Transverse colon (tissue), 4 donors: ENCODE results near the gene TRIM56. TPM values are rescaled to one million over a fixed set of nuclear protein-coding genes. Genes with fewer than 3 reads are reported as not detected.
"Not testable (repeated sequence)": the region's sequence is repeated elsewhere in the genome, so short reads cannot be mapped to it uniquely, and the experiment has no call there.

Experiments used
- DNase-seq: peaks from one replicate; pipeline ENCODE4 v3.0.0-alpha.2; 2019
- H3K27ac ChIP-seq, 4 donors: fragments of 200-600 bp; sonication (generic); 2 replicates each; pipeline ENCODE4 v1.5.1; 2016 to 2018; ENCODE audit warnings: inconsistent platforms in 4 of 4
- H3K27me3 ChIP-seq: fragments of 200-600 bp; sonication (generic); 2 replicates; pipeline ENCODE4 v1.5.1; 2017; ENCODE audit warnings: inconsistent platforms
- H3K36me3 ChIP-seq, 4 donors: fragments of 200-600 bp; sonication (generic); 2 replicates each; pipeline ENCODE4 v1.5.1; 2017 to 2019; ENCODE audit warnings: inconsistent platforms in 4 of 4
- H3K4me1 ChIP-seq, 4 donors: fragments of 200-600 bp; sonication (generic); 2 replicates each; pipeline ENCODE4 v1.5.1; 2017 to 2020; ENCODE audit warnings: inconsistent platforms in 4 of 4
- H3K4me3 ChIP-seq, 4 donors: fragments of 200-600 bp; sonication (generic); 1 replicate in 1 of 4; 2 replicates in 3 of 4; pipeline versions ENCODE4 v1.5.1 to v1.6.1; 2017 to 2019; ENCODE audit warnings: inconsistent platforms in 4 of 4
- H3K9me3 ChIP-seq, 2 donors: fragments of 200-600 bp; sonication (generic); 2 replicates each; pipeline ENCODE4 v1.5.1; 2017 to 2019; ENCODE audit warnings: inconsistent platforms in 2 of 2
- CTCF ChIP-seq, 5 experiments: fragments of 200-600 bp in 3 of 5; fragments of 450-650 bp in 2 of 5; sonication (generic) in 3 of 5; IDR thresholded peaks; 1 replicate in 2 of 5; 2 replicates in 3 of 5; pipeline ENCODE4 v1.5.1; 2016 to 2017; ENCODE audit warnings: antibody characterized with exemption in 5 of 5, inconsistent platforms in 3 of 5, mild to moderate bottlenecking in 2 of 5, moderate library complexity in 1 of 5
- EP300 ChIP-seq: sonication (generic); formaldehyde crosslinking; IDR thresholded peaks from one replicate; pipeline ENCODE4 v1.6.1; 2017; ENCODE audit warnings: antibody characterized with exemption, low read depth
- POLR2A ChIP-seq: fragments of 450-650 bp; IDR thresholded peaks from one replicate; pipeline ENCODE4 v1.6.1; 2016; ENCODE audit warnings: antibody characterized with exemption, mild to moderate bottlenecking, moderate library complexity
- POLR2AphosphoS5 ChIP-seq, 3 donors: sonication (generic); formaldehyde crosslinking; IDR thresholded peaks; one replicate each; pipeline ENCODE4 v1.6.1; 2016; ENCODE audit warnings: antibody characterized with exemption in 3 of 3
- WGBS, 2 donors: methylation state at CpG; one replicate each; pipeline ENCODE4 v1.1.5; 2018; ENCODE audit warnings: low coverage in 1 of 2; 5-methylcytosine and 5-hydroxymethylcytosine counted together
- in situ Hi-C, 4 donors: fragments of 200-750 bp; cut with MboI; loops; one replicate each; pipeline versions ENCODE4 v1.15.0 to v1.15.1; 2017; ENCODE audit warnings: low sequenced_read_pairs in 3 of 4, low pct_ligation_motif_present in 1 of 4, low pct_unique_long_range_greater_than_20kb in 1 of 4
- intact Hi-C: fragments of 100-400 bp; cut with DNase I; formaldehyde crosslinking; loops from one replicate; pipeline ENCODE4 v1.15.1; 2023; ENCODE audit warnings: low total_unique reads
- total RNA-seq, 4 donors: library from RNA; depleted of rRNA; stranded (reverse); fragments of >200 nt; gene quantifications; one replicate each; pipeline ENCODE4 v1.1.0, GENCODE V29; 2016

TRIM56 gene
- total RNA-seq, 4 donors from 2014 or later, result 23.8 to 50.0 (median 35.1) TPM

DNA sequence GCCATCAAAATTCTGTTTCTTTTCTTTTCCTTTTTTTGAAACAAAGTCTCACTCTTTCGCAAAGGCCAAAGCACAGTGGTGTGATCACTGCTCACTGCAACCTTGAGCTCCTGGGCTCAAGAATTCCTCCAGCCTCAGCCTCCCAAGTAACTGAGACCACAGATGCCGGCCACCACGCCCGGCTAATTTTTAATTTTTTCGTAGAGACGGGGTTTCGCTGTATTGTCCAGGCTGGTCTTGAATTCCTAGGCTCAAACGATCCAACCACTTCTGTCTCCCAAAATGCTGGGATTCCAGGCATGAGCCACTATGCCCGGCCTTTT, 25.7 kb upstream of the TRIM56 start:
- TF ChIP-seq CTCF (IDR thresholded peaks at IDR 0.05) (no peak), EP300 (no peak), POLR2AphosphoS5 (IDR thresholded peaks at IDR 0.05) (no peak), POLR2A (no peak)
- intact Hi-C loops, result loop anchor here (1.0 kb wide), 1 partner anchor 162 kb away; no protein-coding TSS in a partner anchor
- no peak for DNase-seq
- 28 to 36% methylated on average over 9 of the region's 9 CpGs for WGBS, 2 donors
- Histone ChIP-seq H3K27ac (no peak overlapping the region), H3K4me1 (peaks cover 0 to 4% (median 0%) of the 10 kb centered on the region in 4 donors), H3K27me3 (peaks cover 37% of the 10 kb centered on the region), H3K36me3 (no peaks in the 10 kb centered on the region), H3K9me3 (no peaks in the 10 kb centered on the region), H3K4me3 (no peak overlapping the region)
- in situ Hi-C loops, result loop anchor here in 2 of 4 donors (5.0 to 25.0 kb wide), 3 partner anchors 155 to 272 kb away; partner anchors contain the start of gene ACHE (in 1 of the 2)

DNA sequence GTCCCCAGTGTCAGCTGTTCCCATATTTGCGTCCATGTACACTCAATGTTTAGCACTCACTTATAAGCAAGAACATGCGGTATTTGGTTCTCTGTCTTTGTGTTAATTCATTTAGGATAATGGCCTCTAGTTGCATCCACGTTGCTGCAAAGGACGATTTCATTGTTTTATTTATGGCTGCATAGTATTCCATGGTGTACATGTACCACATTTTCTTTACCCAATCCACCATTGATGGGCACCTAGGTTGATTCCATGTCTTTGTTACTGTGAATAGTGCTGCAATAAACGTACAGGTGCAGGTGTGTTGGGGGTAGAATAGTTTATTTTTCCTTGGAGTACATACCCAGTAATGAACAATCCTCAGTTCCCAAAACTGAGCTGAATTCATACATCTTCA, 24.3 kb upstream of the TRIM56 start:
- 76 to 82% methylated on average over 4 to 5 of the region's 5 CpGs for WGBS, 2 donors
- Histone ChIP-seq H3K27ac (no peak overlapping the region), H3K4me1 (peaks cover 0 to 4% (median 0%) of the 10 kb centered on the region in 4 donors), H3K4me3 (no peak overlapping the region), H3K36me3 (no peaks in the 10 kb centered on the region), H3K9me3 (no peaks in the 10 kb centered on the region), H3K27me3 (peaks cover 50% of the 10 kb centered on the region)
- no peak for DNase-seq
- intact Hi-C loops, result no loop called here
- TF ChIP-seq POLR2A (no peak), CTCF (IDR thresholded peaks at IDR 0.05) (no peak), POLR2AphosphoS5 (IDR thresholded peaks at IDR 0.05) (no peak), EP300 (no peak)
- in situ Hi-C loops, result loop anchor here in 2 of 4 donors (5.0 to 25.0 kb wide), 2 partner anchors 169 to 274 kb away; no protein-coding TSS in a partner anchor

DNA sequence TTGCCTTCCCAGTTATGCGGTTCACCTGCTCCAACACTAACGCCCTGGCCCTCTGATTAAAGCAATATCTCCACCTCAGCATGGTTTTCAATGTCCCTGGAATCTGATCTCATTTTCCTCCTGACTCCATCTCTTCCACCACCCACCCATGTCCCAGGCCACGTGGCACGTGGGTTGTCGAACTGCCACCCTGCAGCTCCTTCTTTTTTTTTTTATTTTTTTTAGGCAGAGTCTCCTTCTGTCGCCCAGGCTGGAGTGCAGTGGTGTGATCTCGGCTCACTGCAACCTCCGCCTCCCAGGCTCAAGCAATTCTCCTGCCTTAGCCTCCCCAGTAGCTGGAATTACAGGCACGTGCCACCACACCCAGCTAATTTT, 21.1 kb upstream of the TRIM56 start:
- DNase-seq, H3K36me3 ChIP-seq, H3K9me3 ChIP-seq, H3K4me1 ChIP-seq, H3K27ac ChIP-seq, H3K4me3 ChIP-seq, intact Hi-C loops: not testable (repeated sequence)
- in situ Hi-C loops, result loop anchor here in 2 of 4 donors (5.0 to 25.0 kb wide), 2 partner anchors 172 to 277 kb away; no protein-coding TSS in a partner anchor
- peaks cover 53% of the 10 kb centered on the region for H3K27me3 ChIP-seq
- WGBS, 2 donors, result 60 to 61% methylated on average over 9 of the region's 9 CpGs

- H3K4me3 ChIP-seq, intact Hi-C loops, DNase-seq, H3K4me1 ChIP-seq, H3K27ac ChIP-seq, H3K36me3 ChIP-seq, H3K9me3 ChIP-seq: not testable (repeated sequence)
- 61% methylated on average over 3 of the region's 3 CpGs; no CpG with 5 or more reads in 1 of the 2 donors for WGBS, 2 donors
- H3K27me3 ChIP-seq, result peaks cover 47% of the 10 kb centered on the region
- in situ Hi-C loops, result loop anchor here in 2 of 4 donors (5.0 to 25.0 kb wide), 2 partner anchors 103 to 278 kb away; no protein-coding TSS in a partner anchor
These were observed 20.1 kb upstream of the TRIM56 start for GRCh38 chr7:101065162-101065561.

GRCh38 chr7:101066141-101066832, 19.0 kb upstream of the TRIM56 start:
- in situ Hi-C loops, result loop anchor here in 2 of 4 donors (5.0 to 25.0 kb wide), 2 partner anchors 104 to 279 kb away; no protein-coding TSS in a partner anchor
- 20 to 51% methylated on average over 1 to 15 of the region's 15 CpGs for WGBS, 2 donors
- Histone ChIP-seq H3K4me1 (no peaks in the 10 kb centered on the region), H3K9me3 (no peaks in the 10 kb centered on the region), H3K4me3 (no peak overlapping the region), H3K36me3 (no peaks in the 10 kb centered on the region), H3K27me3 (peaks cover 48% of the 10 kb centered on the region), H3K27ac (no peak overlapping the region)
- no peak for TF ChIP-seq POLR2AphosphoS5 (IDR thresholded peaks at IDR 0.05)
- TF ChIP-seq CTCF (IDR thresholded peaks at IDR 0.05), result no peak
- no peak for TF ChIP-seq EP300
- TF ChIP-seq POLR2A, result no peak
- no peak for DNase-seq
- intact Hi-C loops, result no loop called here
